GM12865 (cell line): ENCODE measurements around the gene MRPS15.

Source experiments
- DNase-seq: peaks from one replicate; pipeline ENCODE4 v3.0.0; 2010; ENCODE audit warnings: low read depth
- H3K4me3 ChIP-seq: 2 replicates; pipeline ENCODE4 v1.5.1; 2011; ENCODE audit warnings: mild to moderate bottlenecking, low read depth, low read length, control low read depth
- TF ChIP-seq, protein P1 (sequence below): IDR thresholded peaks from 2 replicates; pipeline ENCODE4 v1.5.1; 2011; ENCODE audit warnings: low read length, control low read depth, low read depth, inconsistent platforms; ENCODE audit not compliant: insufficient read depth; ENCODE audit errors: missing control alignments

The MRPS15 gene

DNA sequence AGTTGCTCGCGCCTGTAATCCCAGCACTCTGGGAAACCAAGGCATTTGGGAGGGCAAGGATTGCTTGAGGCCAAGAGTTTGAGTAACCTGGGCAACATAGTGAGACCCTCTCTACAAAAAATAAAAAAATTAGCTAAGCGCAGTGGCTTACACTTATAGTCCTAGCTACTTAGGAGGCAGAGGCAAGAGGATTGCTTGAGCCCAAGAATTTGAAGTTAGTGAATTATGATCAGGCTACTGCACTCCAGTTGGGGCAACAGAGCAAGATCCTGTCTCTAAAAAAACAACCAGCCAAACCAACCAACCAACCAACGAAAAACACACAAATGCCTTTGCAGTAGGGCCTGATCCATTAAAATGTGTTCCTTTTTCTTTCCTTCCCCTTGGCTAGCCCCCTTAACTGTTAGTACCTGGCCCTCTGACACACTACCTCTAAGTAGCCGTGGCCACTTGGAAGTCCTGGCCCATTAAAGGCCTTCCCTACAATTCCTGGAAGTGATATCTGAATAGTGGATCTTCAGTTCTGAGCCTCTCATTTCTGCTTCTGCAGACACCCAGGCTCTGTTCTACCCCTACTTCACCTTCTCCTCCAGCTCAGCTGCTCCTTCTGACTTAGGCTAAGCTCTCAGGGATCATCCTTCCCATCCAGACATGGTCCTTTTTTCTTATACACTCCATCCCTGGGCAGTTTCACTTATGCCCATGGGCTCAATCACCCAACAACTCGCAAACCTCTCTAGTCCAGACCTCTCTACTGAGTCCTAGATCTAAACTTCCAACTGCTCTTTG is 10.4 kb downstream of the MRPS15 start:
- H3K4me3 ChIP-seq = no peak overlapping the region
- no peak for DNase-seq
- TF ChIP-seq, protein P1, sequence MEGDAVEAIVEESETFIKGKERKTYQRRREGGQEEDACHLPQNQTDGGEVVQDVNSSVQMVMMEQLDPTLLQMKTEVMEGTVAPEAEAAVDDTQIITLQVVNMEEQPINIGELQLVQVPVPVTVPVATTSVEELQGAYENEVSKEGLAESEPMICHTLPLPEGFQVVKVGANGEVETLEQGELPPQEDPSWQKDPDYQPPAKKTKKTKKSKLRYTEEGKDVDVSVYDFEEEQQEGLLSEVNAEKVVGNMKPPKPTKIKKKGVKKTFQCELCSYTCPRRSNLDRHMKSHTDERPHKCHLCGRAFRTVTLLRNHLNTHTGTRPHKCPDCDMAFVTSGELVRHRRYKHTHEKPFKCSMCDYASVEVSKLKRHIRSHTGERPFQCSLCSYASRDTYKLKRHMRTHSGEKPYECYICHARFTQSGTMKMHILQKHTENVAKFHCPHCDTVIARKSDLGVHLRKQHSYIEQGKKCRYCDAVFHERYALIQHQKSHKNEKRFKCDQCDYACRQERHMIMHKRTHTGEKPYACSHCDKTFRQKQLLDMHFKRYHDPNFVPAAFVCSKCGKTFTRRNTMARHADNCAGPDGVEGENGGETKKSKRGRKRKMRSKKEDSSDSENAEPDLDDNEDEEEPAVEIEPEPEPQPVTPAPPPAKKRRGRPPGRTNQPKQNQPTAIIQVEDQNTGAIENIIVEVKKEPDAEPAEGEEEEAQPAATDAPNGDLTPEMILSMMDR = no peak

GRCh38 chr1:36453051-36453450 is 11.1 kb downstream of the MRPS15 start:
- H3K4me3 ChIP-seq = no peak overlapping the region
- DNase-seq = no peak
- TF ChIP-seq, protein P1 = no peak

DNA sequence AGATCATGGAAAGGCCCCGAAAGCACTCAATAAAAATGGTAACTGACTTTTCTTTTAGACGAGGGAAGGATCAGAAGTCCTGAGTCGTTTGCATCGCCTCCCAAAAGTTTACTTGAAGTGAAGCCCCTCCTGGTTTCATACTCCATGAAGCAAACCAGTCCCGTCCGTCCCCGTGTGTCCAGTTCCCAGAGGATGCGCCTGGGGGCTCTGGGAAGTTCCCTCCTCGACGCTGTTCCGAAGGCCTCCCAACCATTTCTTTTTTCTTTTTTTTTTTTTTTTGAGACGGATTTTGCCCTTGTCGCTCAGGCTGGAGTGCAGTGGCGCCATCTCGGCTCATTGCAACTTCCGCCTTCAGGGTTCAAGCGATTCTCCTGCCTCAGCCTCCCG is 13.3 kb downstream of the MRPS15 start:
- TF ChIP-seq, protein P1 = no peak
- H3K4me3 ChIP-seq = peak overlapping the region; percentile 59
- DNase-seq = no peak

DNA sequence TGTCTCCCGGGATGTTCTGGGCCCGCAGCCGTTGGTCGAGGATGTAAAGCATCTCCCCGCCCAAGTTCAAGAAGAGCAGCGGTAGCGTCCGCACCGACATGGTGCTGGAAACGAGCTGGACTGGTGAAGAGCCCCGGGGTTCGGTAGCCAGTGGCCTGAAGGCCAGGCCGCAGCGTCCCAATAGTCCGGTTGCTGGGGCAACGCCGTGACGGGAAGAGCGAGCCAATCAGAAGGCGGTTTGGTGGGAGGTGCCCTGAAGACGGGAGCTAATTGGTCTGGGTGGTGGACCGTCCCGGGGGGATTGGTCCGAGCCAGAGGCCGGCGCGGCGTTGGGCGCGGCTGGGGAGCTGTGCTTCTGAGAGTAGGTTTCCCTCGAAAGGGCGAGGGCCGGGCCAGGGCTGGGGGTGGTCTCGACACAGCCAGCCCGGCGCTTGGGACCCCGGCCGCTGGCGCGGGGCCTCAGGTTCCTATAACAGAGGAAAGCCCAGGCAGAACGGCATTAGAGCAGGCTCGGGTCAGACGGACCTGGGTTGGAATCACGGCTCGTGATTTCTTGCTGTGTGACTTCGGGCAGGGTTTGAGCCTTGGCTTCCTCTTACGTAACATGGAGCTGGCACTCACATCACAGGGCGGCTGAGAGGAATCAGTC is 13.8 kb downstream of the MRPS15 start, which contains the start of gene OSCP1:
Gene OSCP1 (minus strand): TSS at position 182 of the 649 bp plus-strand sequence. CDS start 82 bp downstream, at position 100.
- DNase-seq = peak; percentile 97
- TF ChIP-seq, protein P1 = no peak
- peak within 1 kb of the TSS; percentile 59 for H3K4me3 ChIP-seq

DNA sequence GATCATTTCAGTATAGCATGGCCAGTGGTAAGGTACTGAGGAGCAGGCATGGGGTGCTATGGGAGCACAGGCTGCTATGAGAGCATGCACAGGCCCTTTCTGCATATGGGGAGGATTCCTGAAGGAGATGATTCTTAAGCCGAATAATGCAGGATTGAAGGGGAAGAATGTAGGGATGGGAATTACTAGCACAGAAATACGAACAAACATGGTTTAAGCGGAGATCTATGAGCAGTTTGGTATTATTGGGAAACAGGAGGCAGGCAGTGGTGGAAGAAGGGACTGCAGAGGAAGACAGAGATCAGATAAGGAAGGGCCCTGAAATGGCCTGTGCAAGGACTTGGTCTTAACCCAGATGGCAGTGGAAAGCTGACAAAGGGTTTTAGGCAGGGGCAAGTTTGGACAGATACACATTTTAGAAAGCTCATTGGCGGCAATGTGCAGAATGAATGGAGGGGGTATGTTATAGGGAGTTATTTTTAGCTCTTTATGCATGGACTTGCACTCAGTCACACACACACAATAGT is 15.6 kb downstream of the MRPS15 start:
- H3K4me3 ChIP-seq = no peak overlapping the region
- no peak for DNase-seq
- TF ChIP-seq, protein P1 = no peak

GRCh38 chr1:36447450-36447849 is 16.7 kb downstream of the MRPS15 start:
- TF ChIP-seq, protein P1 = no peak
- H3K4me3 ChIP-seq = no peak overlapping the region
- DNase-seq = no peak
